K562 (cell line): ENCODE results near the gene TXLNA. TPM values are rescaled to one million over a fixed set of nuclear protein-coding genes. Genes with fewer than 3 reads are reported as not detected.

ENCODE experiments used
- FOXM1 ChIP-seq, 2 experiments: fragments of 450-650 bp in 1 of 2; sonication (generic) in 1 of 2; formaldehyde crosslinking in 1 of 2; IDR thresholded peaks; 2 replicates each; pipeline versions ENCODE4 v1.6.1 to v1.9.0; 2017 to 2022; ENCODE audit warnings: low read depth in 2 of 2, mild to moderate bottlenecking in 2 of 2, missing genetic modification reagents in 1 of 2, moderate library complexity in 1 of 2
- JUND ChIP-seq, 2 experiments: IDR thresholded peaks; 2 replicates in 1 of 2; 3 replicates in 1 of 2; pipeline ENCODE4 v1.6.1; 2011; ENCODE audit warnings: borderline replicate concordance in 2 of 2, low read depth in 2 of 2, low read length in 2 of 2, improper control_type of control experiment in 1 of 2, missing biosample characterization in 1 of 2, missing genetic modification characterization in 1 of 2, missing genetic modification reagents in 1 of 2
- SAFB ChIP-seq: fragments of 200-400 bp; formaldehyde crosslinking; IDR thresholded peaks from 2 replicates; pipeline ENCODE4 v1.6.1; 2017; ENCODE audit warnings: low read depth, low read length, borderline replicate concordance
- SMAD3 ChIP-seq: fragments of 450-650 bp; formaldehyde crosslinking; conservative IDR thresholded peaks from 2 replicates; pipeline ENCODE4 v1.4.0; 2020; ENCODE audit warnings: mild to moderate bottlenecking
- TCF7L2 ChIP-seq: fragments of 150-350 bp; IDR thresholded peaks from 2 replicates; pipeline ENCODE4 v1.6.1; 2016; ENCODE audit warnings: low read depth, mild to moderate bottlenecking, low read length, moderate library complexity
- ZBTB1 ChIP-seq: sonication (generic); formaldehyde crosslinking; IDR thresholded peaks from 2 replicates; pipeline ENCODE4 v1.8.1; 2023; ENCODE audit warnings: missing genetic modification reagents, low read depth, mild to moderate bottlenecking, borderline replicate concordance
- ZNF12 ChIP-seq: sonication (generic); formaldehyde crosslinking; IDR thresholded peaks from 2 replicates; pipeline ENCODE4 v1.4.0; 2020; ENCODE audit warnings: mild to moderate bottlenecking, missing genetic modification reagents
- ZNF124 ChIP-seq: sonication (generic); formaldehyde crosslinking; IDR thresholded peaks from 2 replicates; pipeline ENCODE4 v1.8.1; 2022; ENCODE audit warnings: missing genetic modification reagents
- ZNF140 ChIP-seq: fragments of 250-450 bp; sonication (Bioruptor Pico); IDR thresholded peaks from 2 replicates; pipeline ENCODE4 v1.8.0; 2021; ENCODE audit warnings: moderate library complexity, mild to moderate bottlenecking, inconsistent platforms
- ZNF174 ChIP-seq: fragments of 250-450 bp; sonication (Bioruptor Pico); IDR thresholded peaks from 2 replicates; pipeline ENCODE4 v1.4.0; 2020; ENCODE audit warnings: mild to moderate bottlenecking
- ZNF436 ChIP-seq: fragments of 250-450, 450-650 bp; sonication (Bioruptor Pico); formaldehyde crosslinking; IDR thresholded peaks from 2 replicates; pipeline ENCODE4 v1.7.0; 2020; ENCODE audit warnings: mild to moderate bottlenecking
- ZNF780A ChIP-seq: fragments of 250-450 bp; sonication (Bioruptor Pico); IDR thresholded peaks from 2 replicates; pipeline ENCODE4 v1.5.0; 2021; ENCODE audit warnings: mild to moderate bottlenecking
- ZNF785 ChIP-seq: fragments of 250-450 bp; sonication (Bioruptor Pico); IDR thresholded peaks from 2 replicates; pipeline ENCODE4 v1.4.0; 2020; ENCODE audit warnings: mild to moderate bottlenecking
- polyA plus RNA-seq, 8 experiments: library from polyadenylated mRNA; depleted of rRNA in 4 of 8; stranded (reverse) in 5 of 8; unstranded in 3 of 8; fragments of >200 nt; fragmentation: Nextera tagmentation in 2 of 8; fragmentation: Illumina TruSeq in 1 of 8; extraction: Ambion mirVana in 2 of 8; extraction: Trizol in 1 of 8; gene quantifications; 2 replicates each; pipeline versions ENCODE4 v1.2.1 to v1.2.3, GENCODE V29; 2011 to 2014; ENCODE audit warnings: inconsistent platforms in 1 of 8, missing spikeins in 1 of 8
- total RNA-seq, 7 experiments: library from RNA; depleted of rRNA in 6 of 7; stranded (reverse); fragments of >200 nt in 6 of 7; fragmentation: Illumina TruSeq in 2 of 7; extraction: Trizol in 2 of 7; gene quantifications; 2 replicates each; pipeline versions ENCODE4 v1.2.1 to v1.2.3, GENCODE V29; 2011 to 2021; ENCODE audit warnings: low replicate concordance in 1 of 7
- TF ChIP-seq, protein P1 (sequence below): fragments of 250-450 bp; sonication (Bioruptor Pico); IDR thresholded peaks from 2 replicates; pipeline ENCODE4 v1.4.0; 2020
- TF ChIP-seq, protein P2 (sequence below), 3 experiments: fragments of 200-800 bp in 1 of 3; sonication (Bioruptor generic) in 1 of 3; sonication (generic) in 1 of 3; formaldehyde crosslinking in 1 of 3; IDR thresholded peaks; 2 replicates each; pipeline versions ENCODE4 v1.6.1 to v1.8.0; 2016 to 2022; ENCODE audit warnings: mild to moderate bottlenecking in 2 of 3, missing compliant biosample characterization in 2 of 3, missing genetic modification characterization in 2 of 3, missing genetic modification reagents in 1 of 3
- TF ChIP-seq, protein P3 (sequence below): fragments of 250-450 bp; sonication (Bioruptor Pico); IDR thresholded peaks from 2 replicates; pipeline ENCODE4 v1.8.0; 2022; ENCODE audit warnings: inconsistent platforms, mild to moderate bottlenecking, moderate library complexity, borderline replicate concordance

TXLNA gene
- total and polyA plus RNA-seq, 9 of the 15 experiments (the other 6 are each of a cell fraction or from before 2014, with no cell fraction given), result 9.2 to 54.5 (median 39.3) TPM

DNA sequence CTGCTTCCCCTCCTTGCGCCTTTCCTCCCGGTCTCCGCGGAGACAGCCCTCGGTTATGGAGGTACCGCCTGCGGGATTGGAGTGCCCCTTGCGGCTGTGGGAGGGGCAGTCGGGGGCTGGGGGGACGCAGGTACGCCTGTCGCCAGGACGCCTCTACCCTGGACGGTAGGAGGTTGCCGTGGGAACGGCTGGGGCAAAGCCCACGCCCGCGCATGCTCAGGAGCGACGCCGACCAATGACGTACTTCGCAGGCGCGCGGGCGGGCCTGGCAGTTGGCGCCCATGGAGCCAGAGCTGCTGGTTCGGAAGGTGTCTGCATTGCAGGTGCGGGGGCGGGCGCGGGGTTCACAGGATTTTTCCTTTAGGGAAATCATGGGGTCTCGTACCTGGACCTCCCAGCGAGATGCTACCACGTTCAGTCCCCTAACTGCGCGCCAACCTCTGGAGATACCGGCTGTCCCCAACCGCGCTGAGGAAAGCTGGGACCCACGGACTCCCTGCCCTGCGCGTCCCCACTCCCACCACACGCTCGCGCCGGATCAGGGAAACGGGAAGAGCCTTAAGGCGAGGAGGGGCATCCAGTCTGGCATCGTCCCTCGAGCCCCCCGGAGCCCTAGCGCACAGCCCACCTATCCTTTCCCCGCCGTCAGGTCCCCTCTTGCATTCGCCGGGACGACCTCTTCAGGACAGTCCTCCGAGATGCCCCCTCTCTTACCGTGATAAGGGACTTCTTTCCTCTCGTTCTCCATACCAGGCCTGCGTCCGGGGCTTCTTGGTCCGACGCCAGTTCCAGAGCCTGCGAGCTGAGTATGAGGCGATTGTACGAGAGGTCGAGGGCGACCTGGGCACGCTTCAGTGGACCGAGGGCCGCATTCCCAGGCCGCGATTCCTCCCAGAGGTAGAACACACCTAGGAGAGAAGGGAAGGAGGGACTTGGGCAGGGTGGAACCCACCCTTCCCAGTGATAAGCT, 26.2 kb downstream of the TXLNA start, which contains the start of gene IQCC (continued):
- TF ChIP-seq, protein P1, sequence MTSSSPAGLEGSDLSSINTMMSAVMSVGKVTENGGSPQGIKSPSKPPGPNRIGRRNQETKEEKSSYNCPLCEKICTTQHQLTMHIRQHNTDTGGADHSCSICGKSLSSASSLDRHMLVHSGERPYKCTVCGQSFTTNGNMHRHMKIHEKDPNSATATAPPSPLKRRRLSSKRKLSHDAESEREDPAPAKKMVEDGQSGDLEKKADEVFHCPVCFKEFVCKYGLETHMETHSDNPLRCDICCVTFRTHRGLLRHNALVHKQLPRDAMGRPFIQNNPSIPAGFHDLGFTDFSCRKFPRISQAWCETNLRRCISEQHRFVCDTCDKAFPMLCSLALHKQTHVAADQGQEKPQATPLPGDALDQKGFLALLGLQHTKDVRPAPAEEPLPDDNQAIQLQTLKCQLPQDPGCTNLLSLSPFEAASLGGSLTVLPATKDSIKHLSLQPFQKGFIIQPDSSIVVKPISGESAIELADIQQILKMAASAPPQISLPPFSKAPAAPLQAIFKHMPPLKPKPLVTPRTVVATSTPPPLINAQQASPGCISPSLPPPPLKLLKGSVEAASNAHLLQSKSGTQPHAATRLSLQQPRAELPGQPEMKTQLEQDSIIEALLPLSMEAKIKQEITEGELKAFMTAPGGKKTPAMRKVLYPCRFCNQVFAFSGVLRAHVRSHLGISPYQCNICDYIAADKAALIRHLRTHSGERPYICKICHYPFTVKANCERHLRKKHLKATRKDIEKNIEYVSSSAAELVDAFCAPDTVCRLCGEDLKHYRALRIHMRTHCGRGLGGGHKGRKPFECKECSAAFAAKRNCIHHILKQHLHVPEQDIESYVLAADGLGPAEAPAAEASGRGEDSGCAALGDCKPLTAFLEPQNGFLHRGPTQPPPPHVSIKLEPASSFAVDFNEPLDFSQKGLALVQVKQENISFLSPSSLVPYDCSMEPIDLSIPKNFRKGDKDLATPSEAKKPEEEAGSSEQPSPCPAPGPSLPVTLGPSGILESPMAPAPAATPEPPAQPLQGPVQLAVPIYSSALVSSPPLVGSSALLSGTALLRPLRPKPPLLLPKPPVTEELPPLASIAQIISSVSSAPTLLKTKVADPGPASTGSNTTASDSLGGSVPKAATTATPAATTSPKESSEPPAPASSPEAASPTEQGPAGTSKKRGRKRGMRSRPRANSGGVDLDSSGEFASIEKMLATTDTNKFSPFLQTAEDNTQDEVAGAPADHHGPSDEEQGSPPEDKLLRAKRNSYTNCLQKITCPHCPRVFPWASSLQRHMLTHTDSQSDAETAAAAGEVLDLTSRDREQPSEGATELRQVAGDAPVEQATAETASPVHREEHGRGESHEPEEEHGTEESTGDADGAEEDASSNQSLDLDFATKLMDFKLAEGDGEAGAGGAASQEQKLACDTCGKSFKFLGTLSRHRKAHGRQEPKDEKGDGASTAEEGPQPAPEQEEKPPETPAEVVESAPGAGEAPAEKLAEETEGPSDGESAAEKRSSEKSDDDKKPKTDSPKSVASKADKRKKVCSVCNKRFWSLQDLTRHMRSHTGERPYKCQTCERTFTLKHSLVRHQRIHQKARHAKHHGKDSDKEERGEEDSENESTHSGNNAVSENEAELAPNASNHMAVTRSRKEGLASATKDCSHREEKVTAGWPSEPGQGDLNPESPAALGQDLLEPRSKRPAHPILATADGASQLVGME (CRISPR knock-in tag), result no peak
- TF ChIP-seq, protein P2, sequence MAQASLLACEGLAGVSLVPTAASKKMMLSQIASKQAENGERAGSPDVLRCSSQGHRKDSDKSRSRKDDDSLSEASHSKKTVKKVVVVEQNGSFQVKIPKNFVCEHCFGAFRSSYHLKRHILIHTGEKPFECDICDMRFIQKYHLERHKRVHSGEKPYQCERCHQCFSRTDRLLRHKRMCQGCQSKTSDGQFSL (CRISPR knock-in tag; IDR thresholded peaks at IDR 0.05), result no peak; the same call in 1 of the 2 replicates
- TF ChIP-seq, protein P2 (tag; IDR thresholded peaks at IDR 0.05), result no peak
- TF ChIP-seq, protein P3, sequence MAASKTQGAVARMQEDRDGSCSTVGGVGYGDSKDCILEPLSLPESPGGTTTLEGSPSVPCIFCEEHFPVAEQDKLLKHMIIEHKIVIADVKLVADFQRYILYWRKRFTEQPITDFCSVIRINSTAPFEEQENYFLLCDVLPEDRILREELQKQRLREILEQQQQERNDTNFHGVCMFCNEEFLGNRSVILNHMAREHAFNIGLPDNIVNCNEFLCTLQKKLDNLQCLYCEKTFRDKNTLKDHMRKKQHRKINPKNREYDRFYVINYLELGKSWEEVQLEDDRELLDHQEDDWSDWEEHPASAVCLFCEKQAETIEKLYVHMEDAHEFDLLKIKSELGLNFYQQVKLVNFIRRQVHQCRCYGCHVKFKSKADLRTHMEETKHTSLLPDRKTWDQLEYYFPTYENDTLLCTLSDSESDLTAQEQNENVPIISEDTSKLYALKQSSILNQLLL (CRISPR knock-in tag), result no peak
- TF ChIP-seq SAFB (0 out of 2 replicates have a peak, but pooled peaks have one; percentile 21), ZNF174 (CRISPR knock-in tag) (no peak), ZBTB1 (CRISPR knock-in tag) (no peak), SMAD3 (CRISPR knock-in tag) (peak; percentile 9; the same call in 1 of the 2 replicates), ZNF12 (no peak), JUND (IDR thresholded peaks at IDR 0.05; ENCODE audit: borderline replicate concordance, low read depth, low read length) (peak; percentile 73), JUND (tag; IDR thresholded peaks at IDR 0.05; ENCODE audit: borderline replicate concordance, low read depth, low read length) (no peak; the same call in 2 of the 3 replicates), ZNF785 (CRISPR knock-in tag) (no peak), ZNF124 (CRISPR knock-in tag) (0 out of 2 replicates have a peak, but pooled peaks have one; percentile 74), FOXM1 (IDR thresholded peaks at IDR 0.05; ENCODE audit: low read depth) (no peak), FOXM1 (CRISPR knock-in tag; IDR thresholded peaks at IDR 0.05; ENCODE audit: low read depth) (peak; percentile 76; the same call in 1 of the 2 replicates), ZNF780A (CRISPR knock-in tag) (no peak), ZNF140 (no peak), TCF7L2 (no peak), ZNF436 (CRISPR knock-in tag) (no peak)
